B cell (primary cell): Measurements from ENCODE around the gene FTO. TPM values are rescaled to one million over a fixed set of nuclear protein-coding genes. Genes with fewer than 3 reads are reported as not detected.

ENCODE experiments used
- ATAC-seq: fragments of 200-7000 bp; cut with Tn5 transposase; one replicate; pipeline ENCODE4 v1.10.0; 2021; ENCODE audit warnings: low read depth, mild to moderate bottlenecking, moderate number of reproducible peaks, moderate library complexity
- CTCF ChIA-PET: fragments of 350-600 bp; sonication (Branson Sonifier 250); formaldehyde crosslinking; loops from one replicate; lab custom pipeline; 2021; ENCODE audit warnings: antibody characterized with exemption, inconsistent platforms; lab: Charles Lee
- POLR2A ChIA-PET: fragments of 350-600 bp; sonication (Branson Sonifier 250); formaldehyde crosslinking; loops from one replicate; lab custom pipeline; 2021; ENCODE audit warnings: antibody characterized with exemption; lab: Charles Lee
- DNase-seq: peaks from one replicate; pipeline ENCODE4 v3.0.0; 2013
- H2AFZ ChIP-seq: 2 replicates; pipeline ENCODE4 v1.6.1; 2012; ENCODE audit warnings: mild to moderate bottlenecking, low read depth, low read length; ENCODE audit not compliant: insufficient read depth, poor library complexity, severe bottlenecking
- H3K27ac ChIP-seq, 2 donors: 1 replicate in 1 of 2; 2 replicates in 1 of 2; pipeline ENCODE4 v1.5.1; 2012 to 2013; ENCODE audit warnings: low read length in 2 of 2, mild to moderate bottlenecking in 2 of 2, moderate library complexity in 1 of 2
- H3K27me3 ChIP-seq, 4 experiments: fragments of 200-600 bp in 1 of 4; sonication (generic) in 1 of 4; replicated peaks in 1 of 4; 1 replicate in 2 of 4; 2 replicates in 2 of 4; pipeline versions ENCODE4 v1.6.1 to v1.7.0; 2013 to 2016; ENCODE audit warnings: low read length in 3 of 4, mild to moderate bottlenecking in 2 of 4, mixed read lengths in 1 of 4, moderate library complexity in 1 of 4; ENCODE audit not compliant: insufficient read depth in 4 of 4, control insufficient read depth in 3 of 4; ENCODE audit errors: control extremely low read depth in 1 of 4
- H3K36me3 ChIP-seq, 2 experiments: replicated peaks in 1 of 2; 1 replicate in 1 of 2; 2 replicates in 1 of 2; pipeline versions ENCODE4 v1.6.1 to v1.7.1; 2013; ENCODE audit warnings: low read length in 1 of 2; ENCODE audit not compliant: insufficient read depth in 2 of 2, control insufficient read depth in 1 of 2; ENCODE audit errors: control extremely low read depth in 1 of 2, extremely low read depth in 1 of 2
- H3K4me1 ChIP-seq, 2 donors: fragments of 200-600 bp in 1 of 2; sonication (generic) in 1 of 2; 1 replicate in 1 of 2; 2 replicates in 1 of 2; pipeline versions ENCODE4 v1.5.1 to v1.6.1; 2013 to 2017; ENCODE audit warnings: low read length in 2 of 2; ENCODE audit not compliant: control insufficient read depth in 2 of 2, insufficient read depth in 2 of 2
- H3K4me2 ChIP-seq: replicated peaks from 2 replicates; pipeline ENCODE3; 2012; ENCODE audit warnings: mild to moderate bottlenecking, low read depth, low read length; ENCODE audit not compliant: poor library complexity, severe bottlenecking
- H3K4me3 ChIP-seq, 5 experiments: fragments of 200-600 bp in 1 of 5; sonication (generic) in 1 of 5; 1 replicate in 3 of 5; 2 replicates in 2 of 5; pipeline versions ENCODE4 v1.5.1 to v1.7.0; 2011 to 2016; ENCODE audit warnings: low read length in 4 of 5, mild to moderate bottlenecking in 4 of 5, low read depth in 2 of 5, control low read depth in 1 of 5, moderate library complexity in 1 of 5; ENCODE audit not compliant: insufficient read depth in 1 of 5; ENCODE audit errors: control extremely low read depth in 1 of 5, extremely low read depth in 1 of 5
- H3K79me2 ChIP-seq: fragments of 200-600 bp; sonication (generic); one replicate; pipeline ENCODE4 v1.6.0; 2016; ENCODE audit warnings: low read length; ENCODE audit not compliant: control insufficient read depth, insufficient read depth
- H3K9ac ChIP-seq: fragments of 200-600 bp; sonication (generic); 2 replicates; pipeline ENCODE4 v1.6.1; 2017; ENCODE audit warnings: mild to moderate bottlenecking, low read length, moderate library complexity
- H3K9me3 ChIP-seq, 3 donors: one replicate each; pipeline versions ENCODE4 v1.6.1 to v1.7.1; 2013; ENCODE audit warnings: low read length in 2 of 3; ENCODE audit not compliant: control insufficient read depth in 2 of 3, insufficient read depth in 1 of 3; ENCODE audit errors: control extremely low read depth in 1 of 3
- H4K20me1 ChIP-seq: 2 replicates; pipeline ENCODE4 v1.6.0; 2012; ENCODE audit warnings: mild to moderate bottlenecking, low read length; ENCODE audit not compliant: insufficient read depth, control insufficient read depth, poor library complexity, severe bottlenecking
- H3K27ac Mint-ChIP-seq: one replicate; pipeline ENCODE4 v1.8.0; 2021; ENCODE audit warnings: mixed read lengths
- H3K27me3 Mint-ChIP-seq: one replicate; pipeline ENCODE4 v1.8.0; 2021; ENCODE audit warnings: mixed read lengths
- H3K4me1 Mint-ChIP-seq: one replicate; pipeline ENCODE4 v1.8.0; 2021; ENCODE audit warnings: mixed read lengths
- H3K4me3 Mint-ChIP-seq: one replicate; pipeline ENCODE4 v1.8.0; 2021; ENCODE audit warnings: mixed read lengths
- H3K9me3 Mint-ChIP-seq: one replicate; pipeline ENCODE4 v1.8.0; 2022; ENCODE audit warnings: mixed read lengths; ENCODE audit not compliant: insufficient read depth
- CTCF ChIP-seq: fragments of 200-600 bp; IDR thresholded peaks from one replicate; pipeline ENCODE4 v1.8.0; 2022; ENCODE audit warnings: antibody characterized with exemption, mild to moderate bottlenecking
- EZH2 ChIP-seq: IDR thresholded peaks from 2 replicates; pipeline ENCODE4 v1.6.1; 2012; ENCODE audit warnings: borderline replicate concordance, low read depth, mild to moderate bottlenecking, moderate library complexity, low read length; ENCODE audit not compliant: insufficient read depth, poor library complexity, severe bottlenecking
- WGBS: methylation state at CpG from one replicate; pipeline ENCODE4 v1.1.5; 2013; ENCODE audit warnings: missing lambda C conversion rate; ENCODE audit not compliant: insufficient coverage; 5-methylcytosine and 5-hydroxymethylcytosine counted together
- intact Hi-C: fragments of 100-400 bp; cut with micrococcal nuclease; formaldehyde crosslinking; loops from one replicate; pipeline ENCODE4 v1.10.0; 2022
- polyA plus RNA-seq: library from polyadenylated mRNA; depleted of rRNA; stranded (reverse); fragments of >200 nt; gene quantifications from 2 replicates; pipeline ENCODE4 v1.2.3, GENCODE V29; 2012
- total RNA-seq, 2 donors: library from RNA; stranded (reverse); fragments of 120-200 nt in 1 of 2; gene quantifications; 1 replicate in 1 of 2; 2 replicates in 1 of 2; pipeline versions ENCODE4 v1.2.3 to v1.2.4, GENCODE V29; 2013 to 2022

Gene FTO
- total and polyA plus RNA-seq, 2 donors (not counting 1 experiment from before 2014, with no cell fraction given): 26.5 to 68.5 TPM

- no peaks in the 10 kb centered on the region for H3K4me1 ChIP-seq
These were observed 287.9 kb downstream of the FTO start for GRCh38 chr16:53991754-53992378.

GRCh38 chr16:53995378-53995777, 291.4 kb downstream of the FTO start:
- WGBS: 97% methylated on average over 4 of the region's 6 CpGs
- H3K27ac Mint-ChIP-seq: no peak overlapping the region
- no peaks in the 10 kb centered on the region for H3K4me1 Mint-ChIP-seq
- Histone ChIP-seq H3K36me3 (no peaks in the 10 kb centered on the region), H3K9ac (no peak overlapping the region), H3K4me2 (no peak overlapping the region), H3K4me1 (no peaks in the 10 kb centered on the region), H4K20me1 (no peaks in the 10 kb centered on the region), H2AFZ (no peak overlapping the region), H3K27me3 (no peaks in the 10 kb centered on the region), H3K27ac (no peak overlapping the region), H3K9me3 (no peaks in the 10 kb centered on the region), H3K4me3 (no peak overlapping the region), H3K79me2 (no peaks in the 10 kb centered on the region)
- POLR2A ChIA-PET: no interaction called here
- H3K9me3 Mint-ChIP-seq: no peaks in the 10 kb centered on the region
- no peak overlapping the region for H3K4me3 Mint-ChIP-seq
- TF ChIP-seq CTCF (no peak), EZH2 (no peak)
- DNase-seq: no peak
- no peak for ATAC-seq
- CTCF ChIA-PET: no interaction called here
- intact Hi-C loops: no loop called here
- no peaks in the 10 kb centered on the region for H3K27me3 Mint-ChIP-seq

More at GRCh38 chr16:53991754-53992378, 287.9 kb downstream of the FTO start:
- no peaks in the 10 kb centered on the region for H3K27me3 ChIP-seq
- no peak overlapping the region for H3K4me3 ChIP-seq
- no peak for TF ChIP-seq EZH2
- TF ChIP-seq CTCF: no peak
- ChIA-PET POLR2A (no interaction called here), CTCF (no interaction called here)
- H3K9me3 ChIP-seq: no peaks in the 10 kb centered on the region
- DNase-seq (no peak), ATAC-seq (no peak)
- H3K27ac ChIP-seq: no peak overlapping the region
- Mint-ChIP-seq H3K4me3 (no peak overlapping the region), H3K9me3 (no peaks in the 10 kb centered on the region), H3K4me1 (no peaks in the 10 kb centered on the region), H3K27ac (no peak overlapping the region), H3K27me3 (no peaks in the 10 kb centered on the region)
- no peak overlapping the region for H2AFZ ChIP-seq
- H3K4me2 ChIP-seq: no peak overlapping the region
- H3K79me2 ChIP-seq: no peaks in the 10 kb centered on the region
- H3K36me3 ChIP-seq: no peaks in the 10 kb centered on the region
- intact Hi-C loops: no loop called here
- H4K20me1 ChIP-seq: no peaks in the 10 kb centered on the region
- WGBS: 45% methylated on average over 3 of the region's 8 CpGs
- no peak overlapping the region for H3K9ac ChIP-seq
